Activated CD4-positive, alpha-beta T cell treated with anti-CD3 and anti-CD28 coated beads, Interleukin-2, amount 10 ng/mL, durations not matched to agents 7 days and 5 days (primary cell): ENCODE data around the gene SCNN1A. TPM values are rescaled to one million over a fixed set of nuclear protein-coding genes. Genes with fewer than 3 reads are reported as not detected.

Experiments used
- CTCF ChIA-PET: fragments of 350-600 bp; sonication (Branson Sonifier 250); formaldehyde crosslinking; loops from one replicate; lab custom pipeline; 2021; ENCODE audit warnings: antibody characterized with exemption; lab: Charles Lee
- POLR2A ChIA-PET: fragments of 350-600 bp; sonication (Branson Sonifier 250); formaldehyde crosslinking; loops from one replicate; lab custom pipeline; 2021; ENCODE audit warnings: antibody characterized with exemption; lab: Charles Lee
- DNase-seq: peaks from one replicate; pipeline ENCODE4 v3.0.0-alpha.2; 2020
- H3K27ac Mint-ChIP-seq: one replicate; pipeline ENCODE4 v1.8.0; 2021; ENCODE audit warnings: mild to moderate bottlenecking, moderate library complexity, mixed read lengths
- H3K27me3 Mint-ChIP-seq: one replicate; pipeline ENCODE4 v1.8.0; 2021; ENCODE audit warnings: mixed read lengths
- H3K36me3 Mint-ChIP-seq: one replicate; pipeline ENCODE4 v1.8.0; 2021; ENCODE audit warnings: low read depth, mixed read lengths
- H3K4me1 Mint-ChIP-seq: one replicate; pipeline ENCODE4 v1.8.0; 2021; ENCODE audit warnings: mixed read lengths
- H3K4me3 Mint-ChIP-seq: one replicate; pipeline ENCODE4 v1.8.0; 2021; ENCODE audit warnings: mild to moderate bottlenecking, moderate library complexity, mixed read lengths
- H3K9me3 Mint-ChIP-seq: one replicate; pipeline ENCODE4 v1.8.0; 2021; ENCODE audit warnings: mixed read lengths
- total RNA-seq, 2 experiments: library from RNA; stranded (reverse); gene quantifications; one replicate each; pipeline ENCODE4 v1.2.3, GENCODE V29; 2021

Gene SCNN1A
- total RNA-seq, 2 experiments from 2014 or later = 0.54 to 0.67 TPM

GRCh38 chr12:6394398-6394797 is 19.0 kb upstream of the SCNN1A start:
- H3K4me3 Mint-ChIP-seq = no peak overlapping the region
- H3K4me1 Mint-ChIP-seq = no peaks in the 10 kb centered on the region
- no peak for DNase-seq
- H3K9me3 Mint-ChIP-seq = no peaks in the 10 kb centered on the region
- ChIA-PET CTCF (no interaction called here), POLR2A (no interaction called here)
- H3K36me3 Mint-ChIP-seq = no peaks in the 10 kb centered on the region
- H3K27ac Mint-ChIP-seq = no peak overlapping the region
- peaks cover 7% of the 10 kb centered on the region for H3K27me3 Mint-ChIP-seq

DNA sequence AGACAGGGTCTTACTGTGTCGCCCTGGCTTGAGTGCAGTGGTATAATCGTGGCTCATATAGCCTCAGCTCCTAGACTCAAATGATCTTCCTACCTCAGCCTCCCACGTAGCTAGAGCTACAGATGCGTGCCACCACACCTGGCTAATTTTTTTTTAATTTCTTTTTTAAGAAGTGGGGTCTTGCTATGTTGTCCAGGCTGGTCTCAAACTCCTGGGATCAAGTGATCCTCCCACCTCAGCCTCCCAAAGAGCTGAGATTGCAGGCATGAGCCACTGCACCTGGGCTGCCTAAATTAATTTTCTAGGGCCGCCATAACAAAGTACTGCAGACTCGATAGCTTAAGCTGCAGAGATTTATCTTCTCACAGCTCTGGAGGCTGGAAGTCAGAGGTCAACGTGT is 17.7 kb upstream of the SCNN1A start:
- DNase-seq = no peak
- Mint-ChIP-seq H3K27ac (no peak overlapping the region), H3K4me3 (no peak overlapping the region), H3K36me3 (no peaks in the 10 kb centered on the region), H3K9me3 (no peaks in the 10 kb centered on the region), H3K4me1 (no peaks in the 10 kb centered on the region), H3K27me3 (peaks cover 7% of the 10 kb centered on the region)
- ChIA-PET POLR2A (no interaction called here), CTCF (interaction anchor here (0.9 to 1.5 kb wide), 5 partner anchors 12 to 114 kb away, joined by 3 to 6 read pairs (median 3); no protein-coding TSS in a partner anchor)

- H3K4me1 Mint-ChIP-seq = no peaks in the 10 kb centered on the region
- POLR2A ChIA-PET = interaction anchor here (0.6 kb wide), 1 partner anchor 12 kb away, joined by 4 read pairs; no protein-coding TSS in a partner anchor
- no peaks in the 10 kb centered on the region for H3K36me3 Mint-ChIP-seq
- H3K4me3 Mint-ChIP-seq = no peak overlapping the region
- no peak overlapping the region for H3K27ac Mint-ChIP-seq
- CTCF ChIA-PET = interaction anchor here (0.9 to 1.5 kb wide), 4 partner anchors 12 to 32 kb away, joined by 3 to 6 read pairs (median 4); no protein-coding TSS in a partner anchor
- peaks cover 10% of the 10 kb centered on the region for H3K27me3 Mint-ChIP-seq
- no peaks in the 10 kb centered on the region for H3K9me3 Mint-ChIP-seq
- no peak for DNase-seq
Observed at GRCh38 chr12:6392504-6392903, 17.1 kb upstream of the SCNN1A start.

GRCh38 chr12:6391013-6391412 is 15.7 kb upstream of the SCNN1A start:
- POLR2A ChIA-PET = no interaction called here
- Mint-ChIP-seq H3K27me3 (peaks cover 9% of the 10 kb centered on the region), H3K4me3 (no peak overlapping the region), H3K4me1 (no peaks in the 10 kb centered on the region), H3K27ac (no peak overlapping the region), H3K9me3 (no peaks in the 10 kb centered on the region), H3K36me3 (no peaks in the 10 kb centered on the region)
- CTCF ChIA-PET = no interaction called here
- DNase-seq = no peak

- no peaks in the 10 kb centered on the region for H3K36me3 Mint-ChIP-seq
- H3K27me3 Mint-ChIP-seq = peaks cover 8% of the 10 kb centered on the region
- H3K27ac Mint-ChIP-seq = no peak overlapping the region
- POLR2A ChIA-PET = no interaction called here
- DNase-seq = no peak
- CTCF ChIA-PET = interaction anchor here (0.6 to 0.7 kb wide), 2 partner anchors 10 to 33 kb away, joined by 3 to 4 read pairs; no protein-coding TSS in a partner anchor
- H3K4me3 Mint-ChIP-seq = no peak overlapping the region
- H3K4me1 Mint-ChIP-seq = no peaks in the 10 kb centered on the region
- no peaks in the 10 kb centered on the region for H3K9me3 Mint-ChIP-seq
Observed at GRCh38 chr12:6390084-6390799, 14.9 kb upstream of the SCNN1A start.

- no peaks in the 10 kb centered on the region for H3K9me3 Mint-ChIP-seq
- DNase-seq = no peak
- H3K4me3 Mint-ChIP-seq = no peak overlapping the region
- peaks cover 18% of the 10 kb centered on the region for H3K27me3 Mint-ChIP-seq
- H3K4me1 Mint-ChIP-seq = no peaks in the 10 kb centered on the region
- H3K27ac Mint-ChIP-seq = no peak overlapping the region
- ChIA-PET CTCF (interaction anchor here (1.2 kb wide), 1 partner anchor 25 kb away, joined by 3 read pairs; no protein-coding TSS in a partner anchor), POLR2A (no interaction called here)
- H3K36me3 Mint-ChIP-seq = no peaks in the 10 kb centered on the region
Observed at GRCh38 chr12:6387541-6387940, 12.2 kb upstream of the SCNN1A start.

DNA sequence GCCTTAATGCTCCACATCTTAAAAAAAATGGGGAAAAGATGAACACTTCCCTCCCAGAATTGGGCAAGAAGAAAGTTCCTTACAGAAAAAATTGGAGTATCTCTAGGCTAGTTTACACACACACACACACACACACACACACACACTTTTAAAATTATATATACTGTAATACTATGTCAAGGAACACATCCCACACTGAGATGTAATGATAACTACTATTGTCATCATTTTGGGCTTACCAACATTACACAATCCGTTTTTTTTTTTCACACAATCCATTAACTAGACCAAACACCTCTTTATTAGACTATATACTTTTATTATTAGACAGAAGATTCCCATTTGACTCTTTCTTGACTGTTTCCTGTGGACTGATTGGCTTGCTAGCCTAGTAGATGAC is 11.1 kb upstream of the SCNN1A start:
- Mint-ChIP-seq H3K4me1 (no peaks in the 10 kb centered on the region), H3K4me3 (no peak overlapping the region), H3K27me3 (peaks cover 27% of the 10 kb centered on the region), H3K36me3 (no peaks in the 10 kb centered on the region), H3K9me3 (no peaks in the 10 kb centered on the region), H3K27ac (no peak overlapping the region)
- CTCF ChIA-PET = no interaction called here
- POLR2A ChIA-PET = no interaction called here
- DNase-seq = no peak

GRCh38 chr12:6386038-6386437 is 10.7 kb upstream of the SCNN1A start:
- H3K27ac Mint-ChIP-seq = no peak overlapping the region

GRCh38 chr12:6384499-6385436 is 9.4 kb upstream of the SCNN1A start:
- ChIA-PET POLR2A (no interaction called here), CTCF (interaction anchor here (1.0 to 1.4 kb wide), 3 partner anchors 10 to 32 kb away, joined by 3 to 4 read pairs (median 3); partner anchors contain the start of gene SCNN1A)
- Mint-ChIP-seq H3K27ac (no peak overlapping the region), H3K4me1 (no peaks in the 10 kb centered on the region), H3K27me3 (peaks cover 34% of the 10 kb centered on the region), H3K4me3 (no peak overlapping the region), H3K36me3 (no peaks in the 10 kb centered on the region), H3K9me3 (no peaks in the 10 kb centered on the region)
- DNase-seq = no peak

More at GRCh38 chr12:6386038-6386437, 10.7 kb upstream of the SCNN1A start:
- ChIA-PET CTCF (no interaction called here), POLR2A (no interaction called here)
- no peaks in the 10 kb centered on the region for H3K4me1 Mint-ChIP-seq
- peaks cover 32% of the 10 kb centered on the region for H3K27me3 Mint-ChIP-seq
- H3K4me3 Mint-ChIP-seq = no peak overlapping the region
- no peak for DNase-seq
- no peaks in the 10 kb centered on the region for H3K36me3 Mint-ChIP-seq
- H3K9me3 Mint-ChIP-seq = no peaks in the 10 kb centered on the region

DNA sequence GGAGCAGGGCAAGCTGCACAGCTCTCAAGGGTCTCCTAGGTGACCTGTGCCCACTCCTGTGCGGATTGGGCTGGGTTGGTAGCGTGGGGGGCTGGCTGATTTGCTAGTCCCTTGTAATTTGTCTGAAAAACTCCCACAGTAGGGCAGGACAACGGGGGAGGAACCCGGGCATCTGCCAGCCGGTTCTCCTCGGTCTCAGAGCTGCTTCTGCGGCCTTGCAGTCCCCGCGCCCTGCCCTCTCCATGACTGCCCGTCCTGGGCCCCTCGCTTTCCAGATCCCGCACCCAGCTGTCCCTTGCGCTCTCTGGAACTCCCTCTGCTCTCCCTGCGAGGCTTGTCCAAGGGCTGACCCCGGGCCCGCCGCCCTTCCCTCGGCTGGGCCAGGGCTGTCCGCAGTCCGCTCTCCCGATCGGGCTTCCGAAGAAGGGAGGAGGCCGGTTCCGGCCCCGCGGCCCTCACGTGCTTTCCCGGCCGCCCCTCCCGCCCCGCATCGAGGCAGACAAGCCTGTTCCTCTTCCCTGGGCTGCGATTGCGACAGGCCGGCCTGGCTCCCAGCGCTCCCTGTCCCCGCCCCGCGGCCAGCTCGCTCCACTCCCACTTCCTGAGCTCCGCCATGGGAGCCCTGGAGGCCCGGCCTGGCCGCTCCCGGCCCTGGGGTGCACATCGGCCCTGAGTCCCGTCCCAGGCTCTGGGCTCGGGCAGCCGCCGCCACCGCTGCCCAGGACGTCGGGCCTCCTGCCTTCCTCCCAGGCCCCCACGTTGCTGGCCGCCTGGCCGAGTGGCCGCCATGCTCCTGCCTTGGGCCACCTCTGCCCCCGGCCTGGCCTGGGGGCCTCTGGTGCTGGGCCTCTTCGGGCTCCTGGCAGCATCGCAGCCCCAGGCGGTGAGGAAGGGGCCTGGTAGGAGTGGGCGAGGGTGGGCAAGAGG is 8.5 kb upstream of the SCNN1A start, which contains the start of gene LTBR:
LTBR (plus strand) TSS at position 591 of the 927 bp plus-strand sequence; CDS start at position 788, 197 bp downstream.
- Mint-ChIP-seq H3K27ac (no peak within 1 kb of the TSS), H3K27me3 (peaks cover 34% of the 10 kb centered on the region), H3K4me1 (no peaks in the 10 kb centered on the region), H3K9me3 (no peaks in the 10 kb centered on the region), H3K4me3 (no peak within 1 kb of the TSS), H3K36me3 (no peaks in the 10 kb centered on the region)
- no peak for DNase-seq
- CTCF ChIA-PET = no interaction called here
- POLR2A ChIA-PET = no interaction called here

- no peak overlapping the region for H3K27ac Mint-ChIP-seq
- no peaks in the 10 kb centered on the region for H3K9me3 Mint-ChIP-seq
- H3K4me1 Mint-ChIP-seq = peaks cover 5% of the 10 kb centered on the region
- CTCF ChIA-PET = no interaction called here
- no peak for DNase-seq
- POLR2A ChIA-PET = interaction anchor here (0.7 kb wide), 1 partner anchor 1524 kb away, joined by 3 read pairs; no protein-coding TSS in a partner anchor
- no peak overlapping the region for H3K4me3 Mint-ChIP-seq
- H3K27me3 Mint-ChIP-seq = peaks cover 34% of the 10 kb centered on the region
- no peaks in the 10 kb centered on the region for H3K36me3 Mint-ChIP-seq
Observed at GRCh38 chr12:6382982-6383381, 7.6 kb upstream of the SCNN1A start.

DNA sequence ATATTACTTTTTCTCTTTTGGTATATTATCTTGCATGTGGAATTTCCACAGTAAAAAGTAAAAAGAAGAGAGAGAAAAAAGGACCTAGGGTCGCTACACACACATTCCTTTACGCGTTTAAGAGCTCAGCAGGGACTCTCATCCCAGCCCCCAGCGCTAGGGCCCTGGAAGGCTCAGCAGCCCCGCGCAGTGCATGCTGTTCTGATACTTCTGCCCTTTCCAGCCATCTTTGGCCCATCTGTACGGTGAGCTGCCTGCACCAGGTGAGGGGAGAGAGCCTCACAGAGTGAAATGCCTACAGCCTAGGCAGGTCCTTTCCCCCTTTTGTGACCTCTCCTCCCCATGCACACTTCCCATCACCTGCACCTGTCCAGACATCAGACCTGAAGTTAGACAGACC is 7.0 kb upstream of the SCNN1A start:
- Mint-ChIP-seq H3K9me3 (no peaks in the 10 kb centered on the region), H3K27me3 (peaks cover 31% of the 10 kb centered on the region), H3K4me1 (peaks cover 10% of the 10 kb centered on the region), H3K27ac (no peak overlapping the region), H3K4me3 (no peak overlapping the region), H3K36me3 (no peaks in the 10 kb centered on the region)
- CTCF ChIA-PET = interaction anchor here (0.8 kb wide), 1 partner anchor 19 kb away, joined by 3 read pairs; no protein-coding TSS in a partner anchor
- POLR2A ChIA-PET = no interaction called here
- DNase-seq = no peak
